ENCODE results near the gene PIM3. TPM values are rescaled to one million over a fixed set of nuclear protein-coding genes. Genes with fewer than 3 reads are reported as not detected.

The PIM3 gene
- total RNA-seq, 1 donor from 2014 or later: 215 TPM

DNA sequence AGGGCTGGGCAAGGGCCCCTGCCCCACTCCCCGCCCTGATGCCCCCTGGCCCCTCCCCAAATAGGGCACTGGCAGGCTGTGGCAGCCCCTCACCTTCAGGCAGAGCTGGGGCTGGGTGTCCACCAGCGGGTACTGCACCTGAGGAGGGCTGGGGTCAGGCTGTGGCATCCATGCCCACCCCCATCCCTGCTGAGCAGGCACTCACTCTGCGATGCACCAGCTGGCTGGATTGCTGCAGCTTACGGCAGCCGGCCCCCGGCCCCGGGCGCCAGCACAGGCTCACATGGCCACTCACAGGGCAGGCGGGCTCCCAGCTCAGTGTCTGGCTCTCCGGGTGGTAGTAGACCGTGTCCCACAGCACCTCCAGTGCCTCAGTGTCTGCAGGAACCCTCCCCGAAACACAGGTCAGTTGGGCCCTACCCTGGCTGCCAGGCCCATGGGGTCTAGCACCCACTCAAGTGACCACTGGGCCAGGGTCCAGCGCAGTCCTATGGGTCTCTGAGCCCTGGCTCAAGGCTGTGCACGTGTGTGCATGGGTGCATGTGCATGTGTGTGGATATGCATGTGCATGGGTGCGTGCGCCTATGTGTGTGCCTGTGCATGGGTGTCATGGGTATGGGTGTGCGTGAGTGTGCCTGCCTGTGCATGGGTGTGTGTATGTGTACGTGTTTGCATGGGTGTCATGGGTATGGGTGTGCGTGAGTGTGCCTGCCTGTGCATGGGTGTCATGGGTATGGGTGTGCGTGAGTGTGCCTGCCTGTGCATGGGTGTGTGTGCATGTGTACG, 37.6 kb downstream of the PIM3 start:
- H3K36me3 Mint-ChIP-seq (ENCODE audit: low read depth): no peaks in the 10 kb centered on the region
- H3K4me1 Mint-ChIP-seq (ENCODE audit: low read depth): peaks cover 3% of the 10 kb centered on the region
- H3K9me3 Mint-ChIP-seq: no peaks in the 10 kb centered on the region
- H3K4me3 Mint-ChIP-seq (ENCODE audit: low read depth): no peak overlapping the region
- DNase-seq (ENCODE audit: low spot score): no peak
- no peaks in the 10 kb centered on the region for H3K27me3 Mint-ChIP-seq (ENCODE audit: low read depth)
- H3K27ac Mint-ChIP-seq: no peak overlapping the region
- intact Hi-C loops (cut with micrococcal nuclease): no loop called here

DNA sequence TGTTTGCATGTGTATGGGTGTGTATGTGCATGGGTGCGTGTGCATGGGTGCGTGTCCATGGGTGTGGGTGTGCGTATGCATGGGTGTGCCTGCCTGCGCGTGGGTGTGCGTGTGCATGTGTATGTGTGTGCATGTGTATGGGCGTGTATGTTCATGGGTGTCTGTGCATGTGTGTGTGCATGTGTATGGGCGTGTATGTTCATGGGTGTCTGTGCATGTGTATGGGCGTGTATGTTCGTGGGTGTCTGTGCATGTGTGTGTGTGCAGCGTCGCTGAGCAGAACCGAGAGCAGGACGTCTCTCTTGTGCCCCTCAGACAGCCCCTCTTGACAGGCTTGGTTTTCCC, 38.1 kb downstream of the PIM3 start:
- Mint-ChIP-seq H3K27ac (no peak overlapping the region), H3K9me3 (no peaks in the 10 kb centered on the region), H3K36me3 (ENCODE audit: low read depth) (no peaks in the 10 kb centered on the region), H3K27me3 (ENCODE audit: low read depth) (peaks cover under 1% of the 10 kb centered on the region), H3K4me3 (ENCODE audit: low read depth) (no peak overlapping the region), H3K4me1 (ENCODE audit: low read depth) (no peaks in the 10 kb centered on the region)
- no peak for DNase-seq (ENCODE audit: low spot score)
- intact Hi-C loops (cut with micrococcal nuclease): no loop called here

- no peak for DNase-seq (ENCODE audit: low spot score)
- H3K4me3 Mint-ChIP-seq (ENCODE audit: low read depth): no peak overlapping the region
- no peaks in the 10 kb centered on the region for H3K36me3 Mint-ChIP-seq (ENCODE audit: low read depth)
- H3K27ac Mint-ChIP-seq: no peak overlapping the region
- H3K4me1 Mint-ChIP-seq (ENCODE audit: low read depth): no peaks in the 10 kb centered on the region
- no peaks in the 10 kb centered on the region for H3K9me3 Mint-ChIP-seq
- H3K27me3 Mint-ChIP-seq (ENCODE audit: low read depth): peaks cover 2% of the 10 kb centered on the region
- intact Hi-C loops (cut with micrococcal nuclease): no loop called here
These were observed 38.7 kb downstream of the PIM3 start for GRCh38 chr22:49999063-49999945.

DNA sequence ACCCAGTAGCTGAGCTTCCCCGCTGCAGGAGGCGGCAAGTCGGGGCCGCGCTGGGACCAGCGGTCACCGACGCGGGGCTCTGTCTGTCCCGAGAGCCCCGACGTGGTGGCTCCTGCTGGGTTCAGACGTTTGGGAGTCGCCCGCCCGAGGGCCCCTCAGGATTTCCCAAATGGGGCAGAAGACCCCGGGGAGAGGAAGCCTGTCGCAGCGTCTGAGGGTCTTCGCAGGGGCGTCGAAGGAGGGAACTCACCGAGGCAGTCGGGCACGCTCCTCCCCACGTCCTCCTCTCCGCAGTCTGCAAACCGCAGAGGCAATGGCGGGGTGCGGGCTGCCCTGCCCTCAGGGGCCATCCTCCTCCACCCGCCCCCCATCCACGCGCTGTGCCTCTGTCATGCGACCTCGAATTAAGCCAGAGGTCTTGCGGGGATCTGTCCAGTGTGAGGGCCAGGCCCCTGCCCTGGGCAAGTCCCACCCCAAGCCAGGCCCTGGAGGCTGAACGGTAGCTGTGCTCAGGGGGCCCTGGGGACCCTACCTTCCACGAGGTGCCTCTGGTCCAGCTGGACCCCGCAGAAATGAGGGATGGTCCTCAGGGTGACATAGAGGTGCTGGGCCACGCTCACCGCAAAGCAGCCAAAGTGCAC, 39.5 kb downstream of the PIM3 start:
- intact Hi-C loops (cut with micrococcal nuclease): no loop called here
- Mint-ChIP-seq H3K36me3 (ENCODE audit: low read depth) (no peaks in the 10 kb centered on the region), H3K4me3 (ENCODE audit: low read depth) (no peak overlapping the region), H3K27ac (no peak overlapping the region), H3K9me3 (no peaks in the 10 kb centered on the region), H3K27me3 (ENCODE audit: low read depth) (peaks cover 2% of the 10 kb centered on the region), H3K4me1 (ENCODE audit: low read depth) (peaks cover 3% of the 10 kb centered on the region)
- no peak for DNase-seq (ENCODE audit: low spot score)

DNA sequence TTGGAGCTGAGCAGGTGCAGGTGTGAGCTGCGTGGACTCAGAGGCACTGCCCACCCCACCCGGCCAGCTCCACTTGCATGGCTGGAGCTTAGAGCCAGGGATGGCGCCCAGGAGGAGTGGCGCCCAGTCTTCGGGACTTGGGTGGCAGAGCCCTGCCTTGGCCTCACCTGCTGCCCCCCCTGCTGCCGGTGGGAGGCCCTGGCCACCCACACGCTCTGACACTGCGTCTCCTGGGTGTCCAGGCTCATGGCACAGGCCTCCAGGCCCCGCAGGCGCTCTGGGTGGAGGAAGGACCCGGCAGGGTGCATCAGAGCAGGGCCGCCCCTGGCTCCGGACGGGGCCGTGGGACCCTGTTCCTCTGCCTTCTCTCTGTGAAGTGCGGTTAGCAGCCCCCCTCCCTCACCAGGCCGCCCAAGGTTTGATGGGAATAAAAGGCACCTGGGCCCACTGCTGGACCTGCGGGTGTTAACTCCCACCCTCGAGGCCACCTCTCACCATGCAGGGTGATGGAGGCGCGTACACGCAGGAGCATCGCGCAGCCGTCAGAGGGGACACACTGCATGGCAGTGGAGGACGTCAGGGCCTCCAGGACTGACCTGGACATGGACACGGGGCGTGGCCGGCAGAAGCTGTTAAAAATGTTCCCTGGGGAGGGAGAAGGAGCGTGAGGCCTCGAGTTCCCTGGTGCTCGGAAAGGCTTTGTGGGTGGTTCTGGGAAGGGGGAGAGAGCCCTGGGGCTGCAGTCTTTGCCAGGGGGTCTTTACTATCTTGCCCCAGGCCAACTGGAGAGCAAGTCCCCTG, 40.2 kb downstream of the PIM3 start:
- Mint-ChIP-seq H3K4me1 (ENCODE audit: low read depth) (peaks cover 3% of the 10 kb centered on the region), H3K27me3 (ENCODE audit: low read depth) (peaks cover 2% of the 10 kb centered on the region), H3K4me3 (ENCODE audit: low read depth) (no peak overlapping the region), H3K27ac (no peak overlapping the region), H3K9me3 (no peaks in the 10 kb centered on the region), H3K36me3 (ENCODE audit: low read depth) (no peaks in the 10 kb centered on the region)
- intact Hi-C loops (cut with micrococcal nuclease): no loop called here
- DNase-seq (ENCODE audit: low spot score): no peak

DNA sequence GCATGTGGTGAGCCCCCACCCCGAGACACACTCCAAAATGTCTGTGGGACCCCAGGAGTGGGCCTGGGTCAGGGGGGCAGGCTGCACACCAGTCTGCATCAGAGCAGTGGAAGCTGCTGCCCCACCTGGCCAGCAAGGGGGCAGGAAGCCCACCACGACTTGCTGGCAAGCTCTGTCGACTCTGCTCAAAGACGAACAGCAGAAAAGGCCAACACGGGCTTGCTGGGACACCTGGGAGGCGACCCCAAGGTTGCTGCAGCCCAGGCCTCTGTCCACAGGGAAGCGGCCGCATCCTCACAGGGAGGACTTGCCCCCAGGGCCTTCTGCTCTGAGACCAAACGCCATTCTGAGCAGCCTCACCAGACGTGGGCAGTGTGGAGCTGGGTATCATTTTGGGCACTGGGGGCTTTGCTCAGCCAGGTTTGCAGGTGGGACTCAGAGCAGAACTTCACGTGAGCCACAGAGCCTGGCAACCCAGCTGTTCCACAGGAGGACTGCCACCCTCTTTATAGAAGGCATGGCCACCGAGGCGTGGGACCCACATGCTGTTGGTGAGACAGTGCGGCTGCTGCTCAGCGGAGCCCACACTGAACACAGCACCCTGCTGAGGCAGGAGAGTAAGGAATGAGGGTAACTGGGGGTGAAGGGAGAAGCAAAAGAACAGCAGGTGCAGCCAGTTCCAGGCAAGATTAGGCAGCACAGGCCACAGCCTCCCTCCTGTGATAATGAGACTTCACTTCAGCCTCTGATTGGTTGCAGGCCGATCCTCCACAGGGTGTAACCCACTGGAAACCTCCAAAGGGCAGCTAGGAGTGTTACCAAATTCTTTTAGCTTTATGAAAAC, 41.0 kb downstream of the PIM3 start:
- Mint-ChIP-seq H3K4me3 (ENCODE audit: low read depth) (no peak overlapping the region), H3K27me3 (ENCODE audit: low read depth) (peaks cover 2% of the 10 kb centered on the region), H3K27ac (no peak overlapping the region), H3K4me1 (ENCODE audit: low read depth) (peaks cover 3% of the 10 kb centered on the region), H3K9me3 (no peaks in the 10 kb centered on the region), H3K36me3 (ENCODE audit: low read depth) (no peaks in the 10 kb centered on the region)
- DNase-seq (ENCODE audit: low spot score): no peak
- intact Hi-C loops (cut with micrococcal nuclease): no loop called here

GRCh38 chr22:50002791-50003190, 42.2 kb downstream of the PIM3 start:
- Mint-ChIP-seq H3K36me3 (ENCODE audit: low read depth) (no peaks in the 10 kb centered on the region), H3K27ac (no peak overlapping the region), H3K9me3 (no peaks in the 10 kb centered on the region), H3K4me1 (ENCODE audit: low read depth) (peaks cover 3% of the 10 kb centered on the region), H3K27me3 (ENCODE audit: low read depth) (peaks cover 2% of the 10 kb centered on the region), H3K4me3 (ENCODE audit: low read depth) (no peak overlapping the region)
- no peak for DNase-seq (ENCODE audit: low spot score)
- intact Hi-C loops (cut with micrococcal nuclease): no loop called here

DNA sequence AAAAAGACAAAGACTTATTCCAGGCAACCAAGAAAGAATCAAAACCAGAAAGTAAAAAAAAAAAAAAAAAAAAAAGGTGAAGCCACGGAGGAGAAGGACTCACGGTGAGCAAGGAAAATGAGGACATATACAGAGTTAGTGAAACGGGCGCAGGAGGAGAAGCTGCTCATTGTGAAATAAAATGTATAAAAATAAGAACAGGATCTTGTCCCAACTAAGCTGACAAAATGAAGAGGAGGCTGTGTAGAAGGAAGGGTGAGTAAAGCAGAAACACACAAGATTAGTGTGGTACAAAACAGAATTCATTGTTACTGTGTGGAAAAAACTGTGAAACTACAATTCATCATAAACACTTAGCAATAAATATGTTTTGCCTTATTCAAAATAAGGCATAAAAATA, 44.3 kb downstream of the PIM3 start:
- DNase-seq (ENCODE audit: low spot score): no peak
- H3K4me3 Mint-ChIP-seq (ENCODE audit: low read depth): no peak overlapping the region
- no peak overlapping the region for H3K27ac Mint-ChIP-seq
- intact Hi-C loops (cut with micrococcal nuclease): no loop called here
- H3K4me1 Mint-ChIP-seq (ENCODE audit: low read depth): peaks cover 3% of the 10 kb centered on the region
- no peaks in the 10 kb centered on the region for H3K9me3 Mint-ChIP-seq
- H3K36me3 Mint-ChIP-seq (ENCODE audit: low read depth): no peaks in the 10 kb centered on the region
- peaks cover 2% of the 10 kb centered on the region for H3K27me3 Mint-ChIP-seq (ENCODE audit: low read depth)

GRCh38 chr22:50007057-50007511, 46.5 kb downstream of the PIM3 start:
- Mint-ChIP-seq H3K4me3 (ENCODE audit: low read depth) (no peak overlapping the region), H3K9me3 (no peaks in the 10 kb centered on the region), H3K27ac (no peak overlapping the region), H3K4me1 (ENCODE audit: low read depth) (peaks cover 9% of the 10 kb centered on the region), H3K36me3 (ENCODE audit: low read depth) (no peaks in the 10 kb centered on the region), H3K27me3 (ENCODE audit: low read depth) (peaks cover 11% of the 10 kb centered on the region)
- no peak for DNase-seq (ENCODE audit: low spot score)
- intact Hi-C loops (cut with micrococcal nuclease): no loop called here

- Mint-ChIP-seq H3K9me3 (no peaks in the 10 kb centered on the region), H3K4me1 (ENCODE audit: low read depth) (peaks cover 9% of the 10 kb centered on the region), H3K4me3 (ENCODE audit: low read depth) (no peak overlapping the region), H3K27ac (no peak overlapping the region), H3K27me3 (ENCODE audit: low read depth) (peaks cover 14% of the 10 kb centered on the region), H3K36me3 (ENCODE audit: low read depth) (no peaks in the 10 kb centered on the region)
- no peak for DNase-seq (ENCODE audit: low spot score)
- intact Hi-C loops (cut with micrococcal nuclease): no loop called here
These were observed 47.8 kb downstream of the PIM3 start for GRCh38 chr22:50008151-50009040.

DNA sequence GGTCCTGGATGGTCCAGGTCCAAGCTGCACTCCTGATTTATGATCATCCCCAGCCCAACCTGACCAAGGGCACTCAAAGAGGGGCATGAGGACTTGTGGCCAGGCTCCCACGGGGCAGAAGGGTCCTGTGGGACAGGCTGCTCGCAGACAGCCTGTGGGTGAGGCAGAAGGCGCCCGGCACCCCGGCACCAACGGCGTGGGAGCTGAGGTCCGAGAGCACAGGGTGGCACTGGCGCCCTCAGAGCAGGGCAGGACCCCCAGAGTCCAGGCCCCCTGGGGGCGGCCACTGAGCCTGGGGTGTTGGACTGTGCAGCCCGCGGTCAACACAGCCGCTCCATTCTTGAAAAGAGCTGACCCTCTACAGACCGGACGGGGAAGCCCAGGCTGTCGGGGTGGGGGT, 48.7 kb downstream of the PIM3 start:
- intact Hi-C loops (cut with micrococcal nuclease): no loop called here
- Mint-ChIP-seq H3K9me3 (no peaks in the 10 kb centered on the region), H3K4me3 (ENCODE audit: low read depth) (no peak overlapping the region), H3K27ac (no peak overlapping the region), H3K27me3 (ENCODE audit: low read depth) (peaks cover 12% of the 10 kb centered on the region), H3K4me1 (ENCODE audit: low read depth) (peaks cover 9% of the 10 kb centered on the region), H3K36me3 (ENCODE audit: low read depth) (no peaks in the 10 kb centered on the region)
- no peak for DNase-seq (ENCODE audit: low spot score)
